Pancreas (tissue), 10 donors: ENCODE data around the gene MTPN. TPM values are rescaled to one million over a fixed set of nuclear protein-coding genes. Genes with fewer than 3 reads are reported as not detected.

Source experiments
- ATAC-seq, 4 donors: fragments of 200-7000 bp; cut with Tn5 transposase; one replicate each; pipeline versions ENCODE4 v1.8.0 to v1.9.1; 2020; ENCODE audit warnings: mild to moderate bottlenecking in 4 of 4, moderate library complexity in 4 of 4
- DNase-seq, 6 donors: peaks; one replicate each; pipeline ENCODE4 v3.0.0-alpha.2; 2020
- FAIRE-seq: peaks from 2 replicates; lab custom pipeline; 2012; peaks lifted over from hg19 to GRCh38; lab: Jason Lieb, UNC
- H3K27ac ChIP-seq, 4 donors: fragments of 200-600 bp; sonication (generic); 1 replicate in 3 of 4; 2 replicates in 1 of 4; pipeline versions ENCODE4 v1.5.0 to v1.8.0; 2020
- H3K27me3 ChIP-seq, 4 donors: fragments of 200-600 bp; one replicate each; pipeline ENCODE4 v1.8.0; 2021
- H3K36me3 ChIP-seq, 3 donors: fragments of 200-600 bp; sonication (generic) in 1 of 3; one replicate each; pipeline versions ENCODE4 v1.5.0 to v1.8.0; 2020 to 2021
- H3K4me1 ChIP-seq, 3 donors: fragments of 200-600 bp; one replicate each; pipeline ENCODE4 v1.8.0; 2021
- H3K4me3 ChIP-seq, 4 donors: fragments of 200-600 bp; sonication (generic) in 2 of 4; one replicate each; pipeline versions ENCODE4 v1.5.0 to v1.8.0; 2020 to 2021
- H3K9me3 ChIP-seq, 4 donors: fragments of 200-600 bp; one replicate each; pipeline ENCODE4 v1.8.0; 2021
- CTCF ChIP-seq, 4 donors: fragments of 200-600 bp; sonication (generic) in 3 of 4; IDR thresholded peaks; one replicate each; pipeline versions ENCODE4 v1.5.0 to v1.8.0; 2021; ENCODE audit warnings: antibody characterized with exemption in 4 of 4
- WGBS, 2 donors: extraction: QIAGEN DNeasy Blood & Tissue Kit; methylation state at CpG; one replicate each; pipeline ENCODE4 v1.1.7; 2013; 5-methylcytosine and 5-hydroxymethylcytosine counted together
- intact Hi-C, 3 donors: fragments of 100-400 bp; cut with DNase I; formaldehyde crosslinking; loops; one replicate each; pipeline versions ENCODE4 v1.11.1 to v1.14.2; 2022
- polyA plus RNA-seq, 2 donors: library from polyadenylated mRNA; stranded (reverse); fragments of 200-250 nt; gene quantifications; one replicate each; pipeline ENCODE4 v1.2.3, GENCODE V29; 2013
- total RNA-seq, 6 donors: library from RNA; stranded (reverse); fragmentation: NEBNext Ultra II Directional in 4 of 6; extraction: Animal tissue kit (Norgen Biotek cat#: 25700) in 4 of 6; gene quantifications; one replicate each; pipeline versions ENCODE4 v1.2.1 to v1.2.4, GENCODE V29; 2021 to 2023
- donor health status: healthy with polysubstance abuse.
- donor health status: DM: no; HTN: no; CAD: no; lungs with moderate emphysema.
- donor health status: DM: no; HTN: no; CAD: no.
- donor health status: control.
- donor health status: control.
- donor health status: Bipolar disorder and iron deficiency.
- donor health status: DM: yes; HTN: yes; CAD: no.
- donor health status: DM: no; HTN: no; CAD: no.
- donor health status: DM: no; HTN: no; CAD: no.
- donor health status: DM: yes; HTN: yes; CAD: no.

The MTPN gene
- total and polyA plus RNA-seq, 8 donors: 10.8 to 45.1 (median 21.6) TPM

GRCh38 chr7:135991906-135992305 is 14.7 kb upstream of the MTPN start:
- no peaks in the 10 kb centered on the region for H3K36me3 ChIP-seq
- no peak for TF ChIP-seq CTCF (IDR thresholded peaks at IDR 0.05)
- no peaks in the 10 kb centered on the region for H3K27me3 ChIP-seq
- intact Hi-C loops: no loop called here
- no peak for ATAC-seq
- no peaks in the 10 kb centered on the region for H3K4me1 ChIP-seq
- H3K27ac ChIP-seq: no peak overlapping the region
- no peak for DNase-seq
- no peaks in the 10 kb centered on the region for H3K9me3 ChIP-seq
- WGBS, 2 donors: 80 to 89% methylated on average over 2 of the region's 2 CpGs
- H3K4me3 ChIP-seq: no peak overlapping the region
- no peak for FAIRE-seq

- no peaks in the 10 kb centered on the region for H3K4me1 ChIP-seq
- intact Hi-C loops: no loop called here
Measured at GRCh38 chr7:135991322-135991721, 14.2 kb upstream of the MTPN start.

GRCh38 chr7:135990258-135990657 is 13.1 kb upstream of the MTPN start:
- FAIRE-seq: no peak
- Histone ChIP-seq H3K36me3 (no peaks in the 10 kb centered on the region), H3K4me3 (no peak overlapping the region), H3K27me3 (no peaks in the 10 kb centered on the region), H3K9me3 (no peaks in the 10 kb centered on the region), H3K27ac (no peak overlapping the region), H3K4me1 (no peaks in the 10 kb centered on the region)
- intact Hi-C loops: no loop called here
- TF ChIP-seq CTCF (IDR thresholded peaks at IDR 0.05): no peak
- WGBS, 2 donors: 24 to 26% methylated on average over 1 of the region's 1 CpG
- DNase-seq: no peak
- ATAC-seq: no peak

More at GRCh38 chr7:135991322-135991721, 14.2 kb upstream of the MTPN start:
- no peak for ATAC-seq
- Histone ChIP-seq H3K27me3 (no peaks in the 10 kb centered on the region), H3K36me3 (no peaks in the 10 kb centered on the region), H3K9me3 (no peaks in the 10 kb centered on the region), H3K27ac (no peak overlapping the region), H3K4me3 (no peak overlapping the region)
- 73 to 77% methylated on average over 6 of the region's 6 CpGs for WGBS, 2 donors
- no peak for TF ChIP-seq CTCF (IDR thresholded peaks at IDR 0.05)
- FAIRE-seq: no peak
- DNase-seq: no peak

- H3K9me3 ChIP-seq: no peaks in the 10 kb centered on the region
- H3K36me3 ChIP-seq: no peaks in the 10 kb centered on the region
- no peak overlapping the region for H3K4me3 ChIP-seq
- H3K4me1 ChIP-seq: peaks cover 0 to 3% (median 0%) of the 10 kb centered on the region in 3 donors
- no peak for TF ChIP-seq CTCF (IDR thresholded peaks at IDR 0.05)
- no peaks in the 10 kb centered on the region for H3K27me3 ChIP-seq
- no peak overlapping the region for H3K27ac ChIP-seq
- WGBS, 2 donors: 71 to 76% methylated on average over 8 of the region's 8 CpGs
- DNase-seq (no peak), ATAC-seq (no peak), FAIRE-seq (no peak)
- intact Hi-C loops: no loop called here
Measured at GRCh38 chr7:135981958-135982646, 4.9 kb upstream of the MTPN start.

GRCh38 chr7:135980665-135981180 is 3.6 kb upstream of the MTPN start:
- ATAC-seq: no peak
- DNase-seq: peak in 1 of 6 donors; percentile 14
- Histone ChIP-seq H3K4me1 (peaks cover 0 to 9% (median 5%) of the 10 kb centered on the region in 3 donors), H3K4me3 (no peak overlapping the region), H3K27me3 (no peaks in the 10 kb centered on the region), H3K27ac (peak overlapping the region in 1 of 4 donors; percentile 43), H3K36me3 (no peaks in the 10 kb centered on the region), H3K9me3 (no peaks in the 10 kb centered on the region)
- no peak for TF ChIP-seq CTCF (IDR thresholded peaks at IDR 0.05)
- intact Hi-C loops: no loop called here
- no peak for FAIRE-seq
- 59 to 70% methylated on average over 3 of the region's 3 CpGs for WGBS, 2 donors
